Osteocyte (in vitro differentiated cells): ENCODE results near the gene IGSF21. TPM values are rescaled to one million over a fixed set of nuclear protein-coding genes. Genes with fewer than 3 reads are reported as not detected.

ENCODE experiments used
- DNase-seq: peaks from one replicate; pipeline ENCODE4 v3.0.0; 2021; ENCODE audit warnings: mixed read lengths; ENCODE audit not compliant: unreplicated experiment; ENCODE audit errors: extremely low spot score
- H3K27ac Mint-ChIP-seq: one replicate; pipeline ENCODE4 v1.8.0; 2021; ENCODE audit warnings: mild to moderate bottlenecking, mixed read lengths; ENCODE audit not compliant: unreplicated experiment
- H3K27me3 Mint-ChIP-seq: one replicate; pipeline ENCODE4 v1.8.0; 2021; ENCODE audit warnings: mixed read lengths; ENCODE audit not compliant: unreplicated experiment
- H3K36me3 Mint-ChIP-seq: one replicate; pipeline ENCODE4 v1.8.0; 2021; ENCODE audit warnings: mixed read lengths; ENCODE audit not compliant: unreplicated experiment
- H3K4me1 Mint-ChIP-seq: one replicate; pipeline ENCODE4 v1.8.0; 2021; ENCODE audit warnings: mixed read lengths; ENCODE audit not compliant: unreplicated experiment
- H3K4me3 Mint-ChIP-seq: one replicate; pipeline ENCODE4 v1.8.0; 2021; ENCODE audit warnings: mild to moderate bottlenecking, moderate library complexity, mixed read lengths; ENCODE audit not compliant: unreplicated experiment
- H3K9me3 Mint-ChIP-seq: one replicate; pipeline ENCODE4 v1.8.0; 2021; ENCODE audit warnings: mixed read lengths; ENCODE audit not compliant: unreplicated experiment
- CTCF ChIP-seq: fragments of 200-600 bp; sonication (generic); IDR thresholded peaks from 2 replicates; pipeline ENCODE4 v1.5.0; 2021; ENCODE audit warnings: antibody characterized with exemption, mild to moderate bottlenecking, moderate library complexity
- total RNA-seq: library from RNA; stranded (reverse); gene quantifications from 2 replicates; pipeline ENCODE4 v1.2.1, GENCODE V29; 2021

Gene IGSF21
- total RNA-seq, 1 donor from 2014 or later = not detected

- Mint-ChIP-seq H3K36me3 (no peaks in the 10 kb centered on the region), H3K4me1 (no peaks in the 10 kb centered on the region), H3K4me3 (no peak overlapping the region), H3K27ac (no peak overlapping the region), H3K27me3 (peaks cover 4% of the 10 kb centered on the region), H3K9me3 (no peaks in the 10 kb centered on the region)
- no peak for DNase-seq
- TF ChIP-seq CTCF = no peak
Measured at GRCh38 chr1:18175530-18176377, 68.2 kb downstream of the IGSF21 start.

GRCh38 chr1:18176619-18177018 is 69.0 kb downstream of the IGSF21 start:
- Mint-ChIP-seq H3K4me3 (no peak overlapping the region), H3K4me1 (no peaks in the 10 kb centered on the region), H3K9me3 (no peaks in the 10 kb centered on the region), H3K27ac (no peak overlapping the region), H3K36me3 (no peaks in the 10 kb centered on the region), H3K27me3 (peaks cover 4% of the 10 kb centered on the region)
- no peak for TF ChIP-seq CTCF
- no peak for DNase-seq

- Mint-ChIP-seq H3K36me3 (no peaks in the 10 kb centered on the region), H3K27ac (no peak overlapping the region), H3K27me3 (peaks cover 4% of the 10 kb centered on the region), H3K4me3 (no peak overlapping the region), H3K9me3 (no peaks in the 10 kb centered on the region), H3K4me1 (no peaks in the 10 kb centered on the region)
- TF ChIP-seq CTCF = no peak
- DNase-seq = no peak
Measured at GRCh38 chr1:18178111-18178510, 70.5 kb downstream of the IGSF21 start.

GRCh38 chr1:18179009-18179408 is 71.4 kb downstream of the IGSF21 start:
- DNase-seq = no peak
- Mint-ChIP-seq H3K27me3 (peaks cover 4% of the 10 kb centered on the region), H3K4me1 (no peaks in the 10 kb centered on the region), H3K27ac (no peak overlapping the region), H3K4me3 (no peak overlapping the region), H3K36me3 (no peaks in the 10 kb centered on the region), H3K9me3 (no peaks in the 10 kb centered on the region)
- TF ChIP-seq CTCF = no peak

- no peak overlapping the region for H3K27ac Mint-ChIP-seq
Measured at GRCh38 chr1:18182398-18183160, 75.0 kb downstream of the IGSF21 start.

More at GRCh38 chr1:18182398-18183160, 75.0 kb downstream of the IGSF21 start:
- no peaks in the 10 kb centered on the region for H3K4me1 Mint-ChIP-seq
- TF ChIP-seq CTCF = no peak
- H3K27me3 Mint-ChIP-seq = peaks cover 2% of the 10 kb centered on the region
- no peaks in the 10 kb centered on the region for H3K9me3 Mint-ChIP-seq
- no peak for DNase-seq
- H3K4me3 Mint-ChIP-seq = no peak overlapping the region
- H3K36me3 Mint-ChIP-seq = no peaks in the 10 kb centered on the region
